Activated gamma-delta T cell (primary cell): ENCODE results near the gene DSC2.
"Not testable (repeated sequence)": the region's sequence is repeated elsewhere in the genome, so short reads cannot be mapped to it uniquely, and the experiment has no call there.

Source experiments
- DNase-seq: peaks from one replicate; lab custom pipeline; 2025; lab: John Stamatoyannopoulos, UW

Gene DSC2

GRCh38 chr18:31043709-31044108 is 58.5 kb downstream of the DSC2 start:
- no peak for DNase-seq

DNA sequence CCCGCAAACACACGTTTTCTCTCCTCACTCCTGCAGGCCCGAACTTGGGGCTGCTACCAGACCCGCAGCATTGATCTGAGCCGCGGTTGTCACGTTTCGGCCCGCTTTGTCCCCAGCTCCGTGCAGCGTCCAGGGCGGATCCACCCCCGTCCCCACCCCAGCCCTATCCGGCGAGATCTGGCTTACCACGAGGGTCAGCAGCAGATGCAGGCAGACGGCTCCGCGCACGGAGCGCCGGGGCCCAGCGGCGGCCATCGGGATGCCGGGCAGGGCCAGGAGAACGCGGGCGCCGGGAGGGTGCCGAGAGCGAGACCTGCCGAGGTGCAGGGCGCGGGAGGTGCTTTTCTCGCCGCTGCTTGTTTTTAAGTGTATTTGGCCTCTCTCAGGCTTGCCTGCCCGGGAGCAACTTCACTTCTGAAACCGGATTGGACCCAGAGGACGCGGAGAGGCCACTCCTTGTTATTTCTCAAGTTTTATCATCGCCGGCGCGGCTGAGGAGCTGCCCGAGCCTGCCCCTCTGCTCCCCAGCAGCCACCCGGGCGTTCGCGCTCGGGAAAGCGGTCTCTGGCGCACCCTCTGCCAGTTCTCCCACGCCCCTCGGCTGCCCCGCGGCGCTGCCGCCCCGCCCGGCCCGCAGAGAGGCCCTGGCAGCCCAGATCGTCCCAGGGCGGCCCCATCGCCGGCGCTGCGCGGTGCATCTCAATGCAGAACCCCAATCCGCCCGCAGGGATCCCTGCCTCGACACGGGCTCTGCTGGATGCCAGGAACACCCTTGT is 59.6 kb downstream of the DSC2 start, which contains the start of gene DSC3:
Gene DSC3, minus strand, starts transcription at position 337 of the 776 bp plus-strand sequence. Its CDS starts 82 bp downstream, at position 255.
- DNase-seq: no peak

DNA sequence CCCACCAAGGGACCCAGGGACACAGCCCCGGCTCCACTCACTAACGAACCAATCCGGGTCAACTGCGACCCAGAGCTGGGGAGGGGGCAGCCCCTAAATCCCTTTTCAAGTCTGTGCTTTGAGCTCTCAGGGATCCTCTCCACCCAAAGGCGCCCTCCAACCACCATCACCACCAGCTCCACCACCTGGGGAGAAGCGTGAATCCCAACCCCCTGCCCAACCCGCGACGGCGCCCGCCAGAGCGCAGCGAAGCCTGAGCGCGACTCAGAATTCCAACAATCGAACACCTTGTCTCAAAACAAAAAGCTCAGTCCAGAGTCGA is 60.2 kb downstream of the DSC2 start:
- no peak for DNase-seq

GRCh38 chr18:31041271-31042083 is 60.7 kb downstream of the DSC2 start:
- DNase-seq: no peak

GRCh38 chr18:31040686-31041270 is 61.4 kb downstream of the DSC2 start:
- no peak for DNase-seq

DNA sequence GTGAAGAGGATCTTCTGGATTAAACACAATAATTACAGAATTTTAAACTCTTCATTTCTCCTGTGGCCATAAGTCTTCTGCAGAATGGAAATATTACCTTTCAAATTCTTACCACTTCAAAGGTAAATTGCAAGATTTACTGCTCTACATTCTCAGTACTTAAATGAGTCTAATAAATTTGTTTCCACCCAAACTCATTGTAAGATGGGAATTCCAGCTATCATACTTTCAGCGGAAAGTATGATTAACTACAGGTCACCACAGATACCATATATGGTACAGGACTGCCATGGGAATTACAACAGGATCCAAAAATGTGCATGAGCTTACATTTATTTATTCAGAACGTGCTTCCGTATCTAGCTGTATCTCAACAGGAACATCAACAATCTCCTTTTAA is 62.8 kb downstream of the DSC2 start:
- no peak for DNase-seq

GRCh38 chr18:31037686-31038085 is 64.5 kb downstream of the DSC2 start:
- not testable (repeated sequence) for DNase-seq

GRCh38 chr18:31034541-31034940 is 67.7 kb downstream of the DSC2 start:
- no peak for DNase-seq

- no peak for DNase-seq
Measured at GRCh38 chr18:31030574-31031278, 71.5 kb downstream of the DSC2 start.

- no peak for DNase-seq
Measured at GRCh38 chr18:31015715-31016434, 86.3 kb downstream of the DSC2 start.

- DNase-seq: not testable (repeated sequence)
Measured at GRCh38 chr18:31011455-31011854, 90.8 kb downstream of the DSC2 start.

- no peak for DNase-seq
Measured at GRCh38 chr18:31010601-31011000, 91.6 kb downstream of the DSC2 start.
